HepG2 (cell line): Measurements from ENCODE around the gene SDR9C7. TPM values are rescaled to one million over a fixed set of nuclear protein-coding genes. Genes with fewer than 3 reads are reported as not detected.

Experiments
- ATAC-seq: fragments of 200-7000 bp; cut with Tn5 transposase; 3 replicates; pipeline ENCODE4 v1.9.1; 2020; ENCODE audit warnings: mild to moderate bottlenecking, moderate library complexity
- BruUV-seq: library from RNA; stranded (reverse); fragments of 400-500 nt; replicated peaks from 2 replicates; lab custom pipeline; 2021; lab: Mats Ljungman, UMichigan
- CTCF ChIA-PET: fragments of 300-600 bp; formaldehyde crosslinking; extraction: SDS; loops from one replicate; lab custom pipeline; 2021; ENCODE audit warnings: low total read pairs, inconsistent platforms, low intra/inter-chr PET ratio; lab: Yijun Ruan, JAX
- POLR2A ChIA-PET: fragments of 350-600 bp; sonication (Branson Sonifier 250); formaldehyde crosslinking; loops from one replicate; lab custom pipeline; 2020; ENCODE audit warnings: antibody characterized with exemption, inconsistent platforms; lab: Yijun Ruan, JAX
- DNase-seq: peaks from one replicate; pipeline ENCODE4 v3.0.0-alpha.2; 2015; ENCODE audit warnings: low spot score
- FAIRE-seq: peaks from 3 replicates; lab custom pipeline; 2011; peaks lifted over from hg19 to GRCh38; lab: Jason Lieb, UNC
- H2AFZ ChIP-seq: one replicate; pipeline ENCODE4 v1.6.1; 2011; ENCODE audit warnings: low read length, inconsistent platforms
- H3K27ac ChIP-seq: fragments of 300-600 bp; 3 replicates; pipeline ENCODE4 v1.8.0; 2011; ENCODE audit warnings: mixed run types, mild to moderate bottlenecking, mixed read lengths, low read length, inconsistent platforms; ENCODE audit not compliant: insufficient read depth; ENCODE audit errors: extremely low read length
- H3K27me3 ChIP-seq, 2 experiments: fragments of 200-600 bp in 1 of 2; 2 replicates in 1 of 2; 3 replicates in 1 of 2; pipeline versions ENCODE4 v1.6.0 to v1.8.0; 2011; ENCODE audit warnings: low read length in 2 of 2, mild to moderate bottlenecking in 2 of 2, moderate library complexity in 2 of 2, inconsistent platforms in 1 of 2; ENCODE audit not compliant: insufficient read depth in 2 of 2, control insufficient read depth in 1 of 2
- H3K36me3 ChIP-seq, 2 experiments: fragments of 200-600 bp in 1 of 2; replicated peaks in 1 of 2; 2 replicates in 1 of 2; 3 replicates in 1 of 2; pipeline versions ENCODE4 v1.5.1 to v1.8.0; 2011; ENCODE audit warnings: low read length in 2 of 2, inconsistent platforms in 1 of 2; ENCODE audit not compliant: insufficient read depth in 2 of 2, control insufficient read depth in 1 of 2
- H3K4me1 ChIP-seq: 2 replicates; pipeline ENCODE4 v1.5.1; 2012; ENCODE audit warnings: low read length, inconsistent platforms; ENCODE audit not compliant: insufficient read depth
- H3K4me2 ChIP-seq: 2 replicates; pipeline ENCODE4 v1.6.0; 2011; ENCODE audit warnings: low read depth, low read length, inconsistent platforms
- H3K4me3 ChIP-seq, 3 experiments: fragments of 200-600 bp in 1 of 3; sonication (generic), shearing (Covaris generic) in 1 of 3; replicated peaks in 1 of 3; 2 replicates each; pipeline ENCODE4 v1.5.1; 2011 to 2016; ENCODE audit warnings: low read length in 3 of 3, inconsistent platforms in 2 of 3, low read depth in 2 of 3, mild to moderate bottlenecking in 2 of 3, control low read depth in 1 of 3, mixed read lengths in 1 of 3; ENCODE audit not compliant: insufficient read depth in 1 of 3
- H3K79me2 ChIP-seq: one replicate; pipeline ENCODE4 v1.6.1; 2011; ENCODE audit warnings: low read length, inconsistent platforms; ENCODE audit not compliant: insufficient read depth
- H3K9ac ChIP-seq: 2 replicates; pipeline ENCODE4 v1.6.0; 2011; ENCODE audit warnings: mild to moderate bottlenecking, low read depth, low read length, inconsistent platforms; ENCODE audit not compliant: insufficient read depth
- H3K9me3 ChIP-seq: 2 replicates; pipeline ENCODE4 v1.5.1; 2012; ENCODE audit warnings: mild to moderate bottlenecking, low read length
- H4K20me1 ChIP-seq: 2 replicates; pipeline ENCODE4 v1.6.0; 2011; ENCODE audit warnings: inconsistent platforms, mild to moderate bottlenecking, low read length, moderate library complexity; ENCODE audit not compliant: insufficient read depth
- CBX1 ChIP-seq: IDR thresholded peaks from one replicate; pipeline ENCODE4 v1.6.1; 2016; ENCODE audit warnings: antibody characterized with exemption, low read depth
- FOSL1 ChIP-seq: sonication (generic); formaldehyde crosslinking; IDR thresholded peaks from 2 replicates; pipeline ENCODE4 v1.9.0; 2021; ENCODE audit warnings: missing genetic modification reagents, borderline replicate concordance
- FOXM1 ChIP-seq: sonication (generic); formaldehyde crosslinking; IDR thresholded peaks from 2 replicates; pipeline ENCODE4 v1.5.0; 2020; ENCODE audit warnings: missing genetic modification reagents
- GATAD1 ChIP-seq: IDR thresholded peaks from 2 replicates; pipeline ENCODE4 v1.6.1; 2016; ENCODE audit warnings: missing genetic modification reagents, missing compliant biosample characterization
- MBNL3 ChIP-seq: fragments of 250-450 bp; sonication (Bioruptor Pico); conservative IDR thresholded peaks from 2 replicates; pipeline ENCODE4 v1.8.0; 2022; ENCODE audit warnings: mild to moderate bottlenecking, inconsistent platforms
- PRMT3 ChIP-seq: sonication (generic); formaldehyde crosslinking; IDR thresholded peaks from 2 replicates; pipeline ENCODE4 v1.8.1; 2022; ENCODE audit warnings: low read depth, mild to moderate bottlenecking, moderate library complexity, missing genetic modification reagents, borderline replicate concordance
- ZFP37 ChIP-seq: sonication (generic); formaldehyde crosslinking; IDR thresholded peaks from 2 replicates; pipeline ENCODE4 v1.4.0; 2020; ENCODE audit warnings: missing genetic modification reagents, borderline replicate concordance
- ZIK1 ChIP-seq: sonication (generic); formaldehyde crosslinking; IDR thresholded peaks from 2 replicates; pipeline ENCODE4 v1.5.0; 2020; ENCODE audit warnings: mild to moderate bottlenecking, low read depth, missing genetic modification reagents, borderline replicate concordance
- ZNF260 ChIP-seq: sonication (generic); formaldehyde crosslinking; IDR thresholded peaks from 2 replicates; pipeline ENCODE4 v1.4.0; 2020; ENCODE audit warnings: missing genetic modification reagents, low read depth, mild to moderate bottlenecking, borderline replicate concordance
- ZNF282 ChIP-seq: fragments of 450-650 bp; IDR thresholded peaks from 2 replicates; pipeline ENCODE4 v1.6.1; 2018; ENCODE audit not compliant: partially characterized antibody
- ZNF292 ChIP-seq: sonication (generic); formaldehyde crosslinking; IDR thresholded peaks from 2 replicates; pipeline ENCODE4 v1.8.1; 2022; ENCODE audit warnings: mild to moderate bottlenecking, low read depth, missing genetic modification reagents, borderline replicate concordance
- ZNF326 ChIP-seq: sonication (generic); formaldehyde crosslinking; IDR thresholded peaks from 2 replicates; pipeline ENCODE4 v1.4.0; 2020; ENCODE audit warnings: missing genetic modification reagents, borderline replicate concordance
- ZNF572 ChIP-seq: sonication (generic); formaldehyde crosslinking; IDR thresholded peaks from 2 replicates; pipeline ENCODE4 v1.5.1; 2020; ENCODE audit warnings: mild to moderate bottlenecking, missing genetic modification reagents
- ZNF883 ChIP-seq: sonication (generic); formaldehyde crosslinking; IDR thresholded peaks from 2 replicates; pipeline ENCODE4 v1.5.1; 2020; ENCODE audit warnings: mild to moderate bottlenecking, missing genetic modification reagents; ENCODE audit errors: not compliant biosample characterization
- WGBS: methylation state at CpG from one replicate; pipeline ENCODE4 v1.1.6; 2017; ENCODE audit warnings: low lambda C conversion rate; 5-methylcytosine and 5-hydroxymethylcytosine counted together
- in situ Hi-C: cut with HindIII; loops from 2 replicates; pipeline ENCODE4 v1.10.0; 2017; ENCODE audit warnings: low pct_unique_long_range_greater_than_20kb; ENCODE audit not compliant: extremely low pct_ligation_motif_present
- intact Hi-C: fragments of 100-400 bp; cut with micrococcal nuclease; formaldehyde crosslinking; loops from one replicate; pipeline ENCODE4 v1.10.0; 2022; ENCODE audit not compliant: unreplicated experiment
- polyA plus RNA-seq, 8 experiments: library from polyadenylated mRNA; depleted of rRNA in 3 of 8; stranded (reverse) in 7 of 8; unstranded in 1 of 8; fragments of >200 nt; fragmentation: Illumina TruSeq in 4 of 8; extraction: Trizol in 4 of 8; gene quantifications; 2 replicates each; pipeline versions ENCODE4 v1.2.1 to v1.2.3, GENCODE V29; 2011 to 2016; ENCODE audit warnings: low read depth in 4 of 8, missing spikeins in 1 of 8, mixed read lengths in 1 of 8; ENCODE audit not compliant: insufficient read depth in 1 of 8
- total RNA-seq, 5 experiments: library from RNA; depleted of rRNA; stranded (reverse); fragments of >200 nt; fragmentation: Illumina TruSeq; extraction: Trizol; gene quantifications; 2 replicates each; pipeline ENCODE4 v1.2.3, GENCODE V29; 2016; ENCODE audit warnings: low read depth in 1 of 5
- TF ChIP-seq, protein P1 (sequence below): sonication (generic); formaldehyde crosslinking; IDR thresholded peaks from 2 replicates; pipeline ENCODE4 v1.4.0; 2020; ENCODE audit warnings: missing genetic modification reagents; ENCODE audit errors: not compliant biosample characterization
- TF ChIP-seq, protein P2 (sequence below): IDR thresholded peaks from 2 replicates; pipeline ENCODE4 v1.6.1; 2016; ENCODE audit warnings: low read depth, control low read depth
- TF ChIP-seq, protein P3 (sequence below): sonication (generic); formaldehyde crosslinking; conservative IDR thresholded peaks from 2 replicates; pipeline ENCODE4 v1.8.1; 2023; ENCODE audit warnings: missing genetic modification reagents

SDR9C7 gene
- total and polyA plus RNA-seq, 2 of the 13 experiments (the other 11 are each of a cell fraction or from before 2014, with no cell fraction given), result 0.04 TPM; not detected in 1

DNA sequence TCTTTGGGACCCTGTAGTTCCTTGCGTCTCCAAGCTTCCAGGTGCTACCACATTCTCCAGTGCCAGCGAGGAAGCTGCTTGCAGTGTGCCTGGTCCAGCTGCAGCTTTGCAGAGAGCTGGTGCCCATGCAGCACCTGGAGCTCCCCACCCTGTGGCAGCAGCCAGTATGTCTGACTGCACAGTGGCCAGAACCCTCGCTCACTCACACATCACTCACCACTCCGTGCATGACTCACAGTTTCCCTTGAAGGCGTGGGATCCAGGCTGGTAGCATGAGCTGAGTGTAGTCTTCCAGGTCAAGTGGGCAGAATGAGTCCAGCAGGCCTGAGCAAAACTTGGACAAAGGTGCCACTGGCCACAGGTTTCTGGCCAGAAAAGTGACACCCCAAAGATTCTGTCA lies 33.6 kb downstream of the SDR9C7 start (continued):
- TF ChIP-seq, protein P1, sequence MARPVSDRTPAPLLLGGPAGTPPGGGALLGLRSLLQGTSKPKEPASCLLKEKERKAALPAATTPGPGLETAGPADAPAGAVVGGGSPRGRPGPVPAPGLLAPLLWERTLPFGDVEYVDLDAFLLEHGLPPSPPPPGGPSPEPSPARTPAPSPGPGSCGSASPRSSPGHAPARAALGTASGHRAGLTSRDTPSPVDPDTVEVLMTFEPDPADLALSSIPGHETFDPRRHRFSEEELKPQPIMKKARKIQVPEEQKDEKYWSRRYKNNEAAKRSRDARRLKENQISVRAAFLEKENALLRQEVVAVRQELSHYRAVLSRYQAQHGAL (CRISPR knock-in tag), result no peak
- TF ChIP-seq ZNF572 (no peak), CBX1 (no peak)

DNA sequence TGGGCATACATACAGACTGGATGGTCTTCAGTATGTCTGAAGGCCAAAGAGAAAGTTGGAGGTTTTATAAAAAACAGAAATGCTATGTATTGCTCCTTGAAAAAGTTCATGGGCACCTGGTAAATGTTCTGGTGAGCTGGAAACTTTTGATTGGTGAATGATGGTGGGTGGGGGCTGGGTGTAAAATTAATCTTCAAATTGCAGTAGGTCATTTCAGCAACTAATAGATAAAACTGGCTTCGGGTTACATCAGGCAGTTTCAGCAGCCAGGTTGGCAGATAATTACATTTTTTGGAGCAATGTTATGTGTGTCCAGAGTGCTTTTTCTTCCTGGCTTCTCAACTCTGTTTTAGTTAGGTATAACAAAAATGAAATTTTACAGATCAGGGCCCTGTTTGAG lies 35.3 kb downstream of the SDR9C7 start:
- FAIRE-seq (no peak), ATAC-seq (no peak), DNase-seq (no peak)
- Histone ChIP-seq H3K4me2 (no peak overlapping the region), H2AFZ (no peak overlapping the region), H3K4me1 (no peaks in the 10 kb centered on the region; the same call in 1 of the 2 replicates), H4K20me1 (no peaks in the 10 kb centered on the region), H3K79me2 (no peaks in the 10 kb centered on the region), H3K9ac (no peak overlapping the region), H3K9me3 (no peaks in the 10 kb centered on the region), H3K27me3 (no peaks in the 10 kb centered on the region; a peak in 1 of 5 replicates), H3K27ac (no peak overlapping the region), H3K4me3 (no peak overlapping the region), H3K36me3 (no peaks in the 10 kb centered on the region)
- no TSS peak for BruUV-seq
- TF ChIP-seq ZNF282 (no peak), FOSL1 (CRISPR knock-in tag) (no peak), FOXM1 (no peak), ZIK1 (no peak), ZNF292 (CRISPR knock-in tag) (no peak), PRMT3 (CRISPR knock-in tag) (no peak), MBNL3 (no peak), ZNF883 (CRISPR knock-in tag) (no peak), ZNF260 (CRISPR knock-in tag) (no peak), GATAD1 (CRISPR knock-in tag) (no peak), ZFP37 (CRISPR knock-in tag) (no peak), ZNF326 (CRISPR knock-in tag) (no peak)
- TF ChIP-seq, protein P2, sequence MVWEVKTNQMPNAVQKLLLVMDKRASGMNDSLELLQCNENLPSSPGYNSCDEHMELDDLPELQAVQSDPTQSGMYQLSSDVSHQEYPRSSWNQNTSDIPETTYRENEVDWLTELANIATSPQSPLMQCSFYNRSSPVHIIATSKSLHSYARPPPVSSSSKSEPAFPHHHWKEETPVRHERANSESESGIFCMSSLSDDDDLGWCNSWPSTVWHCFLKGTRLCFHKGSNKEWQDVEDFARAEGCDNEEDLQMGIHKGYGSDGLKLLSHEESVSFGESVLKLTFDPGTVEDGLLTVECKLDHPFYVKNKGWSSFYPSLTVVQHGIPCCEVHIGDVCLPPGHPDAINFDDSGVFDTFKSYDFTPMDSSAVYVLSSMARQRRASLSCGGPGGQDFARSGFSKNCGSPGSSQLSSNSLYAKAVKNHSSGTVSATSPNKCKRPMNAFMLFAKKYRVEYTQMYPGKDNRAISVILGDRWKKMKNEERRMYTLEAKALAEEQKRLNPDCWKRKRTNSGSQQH (CRISPR knock-in tag), result no peak
- TF ChIP-seq, protein P3, sequence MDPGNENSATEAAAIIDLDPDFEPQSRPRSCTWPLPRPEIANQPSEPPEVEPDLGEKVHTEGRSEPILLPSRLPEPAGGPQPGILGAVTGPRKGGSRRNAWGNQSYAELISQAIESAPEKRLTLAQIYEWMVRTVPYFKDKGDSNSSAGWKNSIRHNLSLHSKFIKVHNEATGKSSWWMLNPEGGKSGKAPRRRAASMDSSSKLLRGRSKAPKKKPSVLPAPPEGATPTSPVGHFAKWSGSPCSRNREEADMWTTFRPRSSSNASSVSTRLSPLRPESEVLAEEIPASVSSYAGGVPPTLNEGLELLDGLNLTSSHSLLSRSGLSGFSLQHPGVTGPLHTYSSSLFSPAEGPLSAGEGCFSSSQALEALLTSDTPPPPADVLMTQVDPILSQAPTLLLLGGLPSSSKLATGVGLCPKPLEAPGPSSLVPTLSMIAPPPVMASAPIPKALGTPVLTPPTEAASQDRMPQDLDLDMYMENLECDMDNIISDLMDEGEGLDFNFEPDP (CRISPR knock-in tag), result no peak
- 6% methylated on average over 1 of the region's 1 CpG for WGBS
- intact Hi-C loops (no loop called here), in situ Hi-C loops (no loop called here)
- ChIA-PET POLR2A (no interaction called here), CTCF (no interaction called here)
